ENCODE results near the gene RGS10. TPM values are rescaled to one million over a fixed set of nuclear protein-coding genes. Genes with fewer than 3 reads are reported as not detected.

Gene RGS10
- total and polyA plus RNA-seq, 2 of the 8 experiments (the other 6 are each of a cell fraction or from before 2014, with no cell fraction given), result 5.5 to 13.1 TPM

GRCh38 chr10:119493155-119493554 lies 49.4 kb downstream of the RGS10 start (continued):
- TF ChIP-seq TAF7 (optimal IDR thresholded peaks at IDR 0.05; ENCODE audit: borderline replicate concordance, low read depth, low read length) (no peak), EZH2 (IDR thresholded peaks at IDR 0.05; ENCODE audit: low read depth, low read length, severe bottlenecking) (no peak)

Measured in H1 (cell line).